Astrocyte (in vitro differentiated cells and primary cell): Measurements from ENCODE around the gene TRAFD1.

Source experiments
- EZH2 ChIP-seq: IDR thresholded peaks from 2 replicates; pipeline ENCODE4 v1.6.1; 2012; ENCODE audit warnings: mild to moderate bottlenecking, low read length, inconsistent platforms; ENCODE audit not compliant: insufficient read depth
- TF ChIP-seq, protein P1 (sequence below): IDR thresholded peaks from 2 replicates; pipeline ENCODE4 v1.5.1; 2011; ENCODE audit warnings: low read depth, mild to moderate bottlenecking, inconsistent platforms, low read length, moderate library complexity; ENCODE audit not compliant: insufficient read depth

DNA sequence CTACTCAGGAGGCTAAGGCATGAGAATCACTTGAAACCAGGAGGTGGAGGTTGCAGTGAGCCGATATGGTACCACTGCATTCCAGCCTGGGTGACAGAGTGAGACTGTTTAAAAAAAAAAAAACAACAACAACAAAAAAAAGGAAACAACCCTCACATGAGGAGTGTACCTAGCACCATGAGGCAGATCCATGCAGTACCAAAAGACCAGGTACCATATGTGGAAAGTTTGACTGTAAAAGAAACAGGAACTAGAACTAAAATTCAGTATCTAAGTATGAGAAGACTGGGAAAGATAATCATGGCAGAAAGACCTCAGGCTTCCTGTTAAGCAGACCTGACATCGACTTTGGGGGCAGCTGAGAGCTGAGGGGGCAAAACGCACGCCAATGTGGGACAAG, 55.1 kb downstream of the TRAFD1 start:
- TF ChIP-seq, protein P1, sequence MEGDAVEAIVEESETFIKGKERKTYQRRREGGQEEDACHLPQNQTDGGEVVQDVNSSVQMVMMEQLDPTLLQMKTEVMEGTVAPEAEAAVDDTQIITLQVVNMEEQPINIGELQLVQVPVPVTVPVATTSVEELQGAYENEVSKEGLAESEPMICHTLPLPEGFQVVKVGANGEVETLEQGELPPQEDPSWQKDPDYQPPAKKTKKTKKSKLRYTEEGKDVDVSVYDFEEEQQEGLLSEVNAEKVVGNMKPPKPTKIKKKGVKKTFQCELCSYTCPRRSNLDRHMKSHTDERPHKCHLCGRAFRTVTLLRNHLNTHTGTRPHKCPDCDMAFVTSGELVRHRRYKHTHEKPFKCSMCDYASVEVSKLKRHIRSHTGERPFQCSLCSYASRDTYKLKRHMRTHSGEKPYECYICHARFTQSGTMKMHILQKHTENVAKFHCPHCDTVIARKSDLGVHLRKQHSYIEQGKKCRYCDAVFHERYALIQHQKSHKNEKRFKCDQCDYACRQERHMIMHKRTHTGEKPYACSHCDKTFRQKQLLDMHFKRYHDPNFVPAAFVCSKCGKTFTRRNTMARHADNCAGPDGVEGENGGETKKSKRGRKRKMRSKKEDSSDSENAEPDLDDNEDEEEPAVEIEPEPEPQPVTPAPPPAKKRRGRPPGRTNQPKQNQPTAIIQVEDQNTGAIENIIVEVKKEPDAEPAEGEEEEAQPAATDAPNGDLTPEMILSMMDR = no peak
- no peak for TF ChIP-seq EZH2
